OCI-LY1 (cell line): ENCODE measurements around the gene CTSC.

Experiments used
- H2AFZ ChIP-seq: fragments of 200-600 bp; sonication (generic), shearing (Covaris generic); 2 replicates; pipeline ENCODE4 v1.6.0; 2014; ENCODE audit warnings: antibody characterized with exemption, mild to moderate bottlenecking, low read length
- H3F3A ChIP-seq: fragments of 200-600 bp; sonication (generic), shearing (Covaris generic); 2 replicates; pipeline ENCODE4 v1.6.0; 2014; ENCODE audit warnings: mild to moderate bottlenecking, antibody characterized with exemption, low read length, moderate library complexity; ENCODE audit not compliant: insufficient read depth
- H3K27ac ChIP-seq: fragments of 200-600 bp; sonication (generic); 2 replicates; pipeline ENCODE4 v1.5.1; 2014; ENCODE audit warnings: low read length, mixed run types, mild to moderate bottlenecking, low read depth; ENCODE audit not compliant: poor library complexity, severe bottlenecking
- H3K27me3 ChIP-seq: fragments of 200-600 bp; sonication (generic); 2 replicates; pipeline ENCODE4 v1.6.0; 2014; ENCODE audit warnings: antibody characterized with exemption, mild to moderate bottlenecking, low read length, moderate library complexity; ENCODE audit not compliant: insufficient read depth
- H3K36me3 ChIP-seq: fragments of 200-600 bp; sonication (generic); 2 replicates; pipeline ENCODE4 v1.6.1; 2014; ENCODE audit warnings: mild to moderate bottlenecking, antibody characterized with exemption, low read length, moderate library complexity, mixed read lengths; ENCODE audit not compliant: insufficient read depth
- H3K4me1 ChIP-seq: fragments of 200-600 bp; sonication (generic); 2 replicates; pipeline ENCODE4 v1.5.1; 2014; ENCODE audit warnings: mild to moderate bottlenecking, low read length, moderate library complexity; ENCODE audit not compliant: insufficient read depth, severe bottlenecking
- H3K4me2 ChIP-seq: fragments of 200-600 bp; sonication (generic), shearing (Covaris generic); 2 replicates; pipeline ENCODE4 v1.6.1; 2014; ENCODE audit warnings: low read length
- H3K4me3 ChIP-seq: fragments of 200-600 bp; sonication (generic); 2 replicates; pipeline ENCODE4 v1.5.1; 2014; ENCODE audit warnings: low read length, low read depth, mild to moderate bottlenecking, mixed read lengths; ENCODE audit not compliant: poor library complexity, severe bottlenecking
- H3K79me2 ChIP-seq: fragments of 200-600 bp; shearing (Covaris generic); 2 replicates; pipeline ENCODE4 v1.6.1; 2016; ENCODE audit warnings: mixed run types, low read length, mixed read lengths; ENCODE audit not compliant: insufficient read depth
- H3K9ac ChIP-seq: fragments of 200-600 bp; sonication (generic), shearing (Covaris generic); 2 replicates; pipeline ENCODE4 v1.6.1; 2014; ENCODE audit warnings: mild to moderate bottlenecking, low read length, mixed read lengths
- H3K9me2 ChIP-seq: fragments of 200-600 bp; sonication (generic), shearing (Covaris generic); 2 replicates; pipeline ENCODE4 v1.6.1; 2014; ENCODE audit warnings: low read depth, mild to moderate bottlenecking, low read length, mixed read lengths
- H3K9me3 ChIP-seq: fragments of 200-600 bp; shearing (Covaris generic); 2 replicates; pipeline ENCODE4 v1.6.1; 2014; ENCODE audit warnings: low read length, mixed read lengths
- H4K20me1 ChIP-seq: fragments of 200-600 bp; sonication (generic), shearing (Covaris generic); 2 replicates; pipeline ENCODE4 v1.6.0; 2016; ENCODE audit warnings: mild to moderate bottlenecking, low read length; ENCODE audit not compliant: insufficient read depth
- CTCF ChIP-seq: fragments of 200-600 bp; sonication (generic), shearing (Covaris generic); IDR thresholded peaks from 2 replicates; pipeline ENCODE4 v1.5.1; 2017; ENCODE audit warnings: mild to moderate bottlenecking, antibody characterized with exemption, low read length, moderate library complexity, mixed read lengths
- EZH2 ChIP-seq: fragments of 200-600 bp; sonication (generic), shearing (Covaris generic); IDR thresholded peaks from 2 replicates; pipeline ENCODE4 v1.8.0; 2017; ENCODE audit warnings: borderline replicate concordance, mixed run types, mild to moderate bottlenecking, antibody characterized with exemption, low read length, moderate library complexity, mixed read lengths

CTSC gene

GRCh38 chr11:88312628-88313027 lies 24.9 kb downstream of the CTSC start:
- H3K9me3 ChIP-seq = no peaks in the 10 kb centered on the region
- H3K4me3 ChIP-seq = no peak overlapping the region
- H2AFZ ChIP-seq = no peak overlapping the region
- no peaks in the 10 kb centered on the region for H3K27me3 ChIP-seq
- H3F3A ChIP-seq = no peaks in the 10 kb centered on the region
- H3K4me2 ChIP-seq = no peak overlapping the region
- peaks cover 36% of the 10 kb centered on the region for H3K36me3 ChIP-seq
- no peaks in the 10 kb centered on the region for H4K20me1 ChIP-seq
- no peak overlapping the region for H3K27ac ChIP-seq
- H3K4me1 ChIP-seq = no peaks in the 10 kb centered on the region
- no peaks in the 10 kb centered on the region for H3K79me2 ChIP-seq
- TF ChIP-seq EZH2 (no peak), CTCF (no peak)
- no peaks in the 10 kb centered on the region for H3K9me2 ChIP-seq
- H3K9ac ChIP-seq = no peak overlapping the region

GRCh38 chr11:88310246-88310645 lies 27.3 kb downstream of the CTSC start:
- H3K4me2 ChIP-seq = no peak overlapping the region
- no peaks in the 10 kb centered on the region for H3K4me1 ChIP-seq
- no peak overlapping the region for H3K9ac ChIP-seq
- no peaks in the 10 kb centered on the region for H3K79me2 ChIP-seq
- no peaks in the 10 kb centered on the region for H4K20me1 ChIP-seq
- H3K36me3 ChIP-seq = peaks cover 56% of the 10 kb centered on the region
- H2AFZ ChIP-seq = no peak overlapping the region
- no peak overlapping the region for H3K4me3 ChIP-seq
- no peak overlapping the region for H3K27ac ChIP-seq
- TF ChIP-seq CTCF (no peak), EZH2 (no peak)
- no peaks in the 10 kb centered on the region for H3K9me3 ChIP-seq
- H3K27me3 ChIP-seq = no peaks in the 10 kb centered on the region
- H3F3A ChIP-seq = no peaks in the 10 kb centered on the region
- no peaks in the 10 kb centered on the region for H3K9me2 ChIP-seq

- no peaks in the 10 kb centered on the region for H3F3A ChIP-seq
- no peak overlapping the region for H3K4me3 ChIP-seq
- H3K9me2 ChIP-seq = no peaks in the 10 kb centered on the region
- no peaks in the 10 kb centered on the region for H3K9me3 ChIP-seq
- no peak overlapping the region for H3K4me2 ChIP-seq
- H3K36me3 ChIP-seq = peaks cover 71% of the 10 kb centered on the region
- TF ChIP-seq EZH2 (no peak), CTCF (no peak)
- H3K27ac ChIP-seq = no peak overlapping the region
- H4K20me1 ChIP-seq = no peaks in the 10 kb centered on the region
- H3K79me2 ChIP-seq = no peaks in the 10 kb centered on the region
- no peak overlapping the region for H2AFZ ChIP-seq
- H3K27me3 ChIP-seq = no peaks in the 10 kb centered on the region
- H3K9ac ChIP-seq = no peak overlapping the region
- no peaks in the 10 kb centered on the region for H3K4me1 ChIP-seq
Measured at GRCh38 chr11:88308576-88308975, 29.0 kb downstream of the CTSC start.
